T-helper 1 cell treated with Interleukin-12 subunit alpha and Interleukin-12 subunit beta and Interleukin-4 antibody, amounts not matched to agents 30 ng/mL and 1 ng/mL, for 36 hours (primary cell): Measurements from ENCODE around the gene SMC1B. TPM values are rescaled to one million over a fixed set of nuclear protein-coding genes. Genes with fewer than 3 reads are reported as not detected.
"Not testable (repeated sequence)": the region's sequence is repeated elsewhere in the genome, so short reads cannot be mapped to it uniquely, and the experiment has no call there.

Source experiments
- intact Hi-C: fragments of 100-400 bp; cut with micrococcal nuclease; formaldehyde crosslinking; loops from one replicate; pipeline ENCODE4 v1.15.1; 2024
- total RNA-seq: library from RNA; stranded (reverse); gene quantifications from 2 replicates; pipeline ENCODE4 v1.2.3, GENCODE V29; 2022

The SMC1B gene
- total RNA-seq, 1 donor from 2014 or later, result 0.44 TPM

- intact Hi-C loops, result not testable (repeated sequence)
Measured at GRCh38 chr22:45328261-45328660, 85.1 kb downstream of the SMC1B start.

GRCh38 chr22:45324311-45324711 lies 89.1 kb downstream of the SMC1B start:
- intact Hi-C loops, result no loop called here

- intact Hi-C loops, result no loop called here
Measured at GRCh38 chr22:45323695-45324094, 89.7 kb downstream of the SMC1B start.

GRCh38 chr22:45322873-45323525 lies 90.4 kb downstream of the SMC1B start:
- intact Hi-C loops, result no loop called here

GRCh38 chr22:45321827-45322226 lies 91.6 kb downstream of the SMC1B start:
- intact Hi-C loops, result no loop called here

GRCh38 chr22:45320357-45320976 lies 92.9 kb downstream of the SMC1B start:
- intact Hi-C loops, result no loop called here

GRCh38 chr22:45319324-45319685 lies 94.1 kb downstream of the SMC1B start:
- intact Hi-C loops, result loop anchor here (1.0 to 2.0 kb wide), 2 partner anchors 50 to 79 kb away; partner anchors contain the start of gene KIAA0930

GRCh38 chr22:45318558-45319323 lies 94.7 kb downstream of the SMC1B start:
- intact Hi-C loops, result loop anchor here (1.0 to 2.0 kb wide), 7 partner anchors 9 to 718 kb away; partner anchors contain the start of genes FAM118A, KIAA0930, NUP50 and RIBC2

- intact Hi-C loops, result loop anchor here (1.0 to 2.0 kb wide), 6 partner anchors 9 to 718 kb away; partner anchors contain the start of genes FAM118A, KIAA0930, NUP50 and RIBC2
Measured at GRCh38 chr22:45318168-45318557, 95.2 kb downstream of the SMC1B start.

- intact Hi-C loops, result loop anchor here (1.0 to 2.0 kb wide), 6 partner anchors 8 to 719 kb away; partner anchors contain the start of genes FAM118A, KIAA0930, NUP50 and RIBC2
Measured at GRCh38 chr22:45317551-45318167, 95.7 kb downstream of the SMC1B start.

GRCh38 chr22:45316796-45317526 lies 96.4 kb downstream of the SMC1B start:
- intact Hi-C loops, result no loop called here

- intact Hi-C loops, result no loop called here
Measured at GRCh38 chr22:45314786-45315185, 98.6 kb downstream of the SMC1B start.

GRCh38 chr22:45314054-45314721 lies 99.2 kb downstream of the SMC1B start:
- intact Hi-C loops, result no loop called here

GRCh38 chr22:45312856-45313255 lies 100.5 kb downstream of the SMC1B start:
- intact Hi-C loops, result no loop called here

GRCh38 chr22:45312415-45312814 lies 101.0 kb downstream of the SMC1B start:
- intact Hi-C loops, result no loop called here

GRCh38 chr22:45310977-45311531 lies 102.3 kb downstream of the SMC1B start:
- intact Hi-C loops, result no loop called here

- intact Hi-C loops, result no loop called here
Measured at GRCh38 chr22:45310331-45310976, 102.9 kb downstream of the SMC1B start.

GRCh38 chr22:45309422-45310227 lies 103.8 kb downstream of the SMC1B start, which contains the start of gene FAM118A:
TSS of gene FAM118A (plus strand) at chr22:45309934. CDS start at chr22:45322380, 12,446 bp downstream.
- intact Hi-C loops, result loop anchor here (1.0 to 2.0 kb wide), 7 partner anchors 9 to 726 kb away; no protein-coding TSS in a partner anchor
